ENCODE data around the gene C10orf53.

Gene C10orf53, protein sequence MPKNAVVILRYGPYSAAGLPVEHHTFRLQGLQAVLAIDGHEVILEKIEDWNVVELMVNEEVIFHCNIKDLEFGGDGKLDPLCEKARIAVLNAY

DNA sequence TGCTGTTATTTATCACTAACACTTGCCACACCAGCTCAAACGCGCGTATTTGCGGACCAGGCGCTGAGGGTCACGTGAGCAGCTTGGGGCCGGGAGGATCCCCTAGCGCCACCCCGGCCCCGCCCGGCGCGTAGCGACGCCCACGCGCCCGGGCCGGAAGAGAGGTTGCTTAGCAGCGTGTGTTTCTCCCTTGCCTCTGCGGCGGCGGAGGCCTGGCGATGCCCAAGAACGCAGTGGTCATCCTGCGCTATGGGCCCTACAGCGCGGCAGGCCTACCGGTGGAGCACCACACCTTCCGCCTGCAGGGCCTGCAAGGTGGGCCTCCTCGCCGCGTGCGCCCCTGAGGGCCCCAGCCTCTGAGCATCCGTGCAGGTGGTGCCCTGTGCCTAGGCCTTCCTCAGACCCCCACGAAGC, at the start of gene C10orf53:
C10orf53 (plus strand) TSS at position 172 of the 414 bp plus-strand sequence; CDS start at position 219, 47 bp downstream.
- H3K4me3 ChIP-seq (ENCODE audit: low read depth, low read length), result no peak within 1 kb of the TSS
- TF ChIP-seq, protein P1, sequence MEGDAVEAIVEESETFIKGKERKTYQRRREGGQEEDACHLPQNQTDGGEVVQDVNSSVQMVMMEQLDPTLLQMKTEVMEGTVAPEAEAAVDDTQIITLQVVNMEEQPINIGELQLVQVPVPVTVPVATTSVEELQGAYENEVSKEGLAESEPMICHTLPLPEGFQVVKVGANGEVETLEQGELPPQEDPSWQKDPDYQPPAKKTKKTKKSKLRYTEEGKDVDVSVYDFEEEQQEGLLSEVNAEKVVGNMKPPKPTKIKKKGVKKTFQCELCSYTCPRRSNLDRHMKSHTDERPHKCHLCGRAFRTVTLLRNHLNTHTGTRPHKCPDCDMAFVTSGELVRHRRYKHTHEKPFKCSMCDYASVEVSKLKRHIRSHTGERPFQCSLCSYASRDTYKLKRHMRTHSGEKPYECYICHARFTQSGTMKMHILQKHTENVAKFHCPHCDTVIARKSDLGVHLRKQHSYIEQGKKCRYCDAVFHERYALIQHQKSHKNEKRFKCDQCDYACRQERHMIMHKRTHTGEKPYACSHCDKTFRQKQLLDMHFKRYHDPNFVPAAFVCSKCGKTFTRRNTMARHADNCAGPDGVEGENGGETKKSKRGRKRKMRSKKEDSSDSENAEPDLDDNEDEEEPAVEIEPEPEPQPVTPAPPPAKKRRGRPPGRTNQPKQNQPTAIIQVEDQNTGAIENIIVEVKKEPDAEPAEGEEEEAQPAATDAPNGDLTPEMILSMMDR (IDR thresholded peaks at IDR 0.05; ENCODE audit: low read depth, low read length), result no peak

DNA sequence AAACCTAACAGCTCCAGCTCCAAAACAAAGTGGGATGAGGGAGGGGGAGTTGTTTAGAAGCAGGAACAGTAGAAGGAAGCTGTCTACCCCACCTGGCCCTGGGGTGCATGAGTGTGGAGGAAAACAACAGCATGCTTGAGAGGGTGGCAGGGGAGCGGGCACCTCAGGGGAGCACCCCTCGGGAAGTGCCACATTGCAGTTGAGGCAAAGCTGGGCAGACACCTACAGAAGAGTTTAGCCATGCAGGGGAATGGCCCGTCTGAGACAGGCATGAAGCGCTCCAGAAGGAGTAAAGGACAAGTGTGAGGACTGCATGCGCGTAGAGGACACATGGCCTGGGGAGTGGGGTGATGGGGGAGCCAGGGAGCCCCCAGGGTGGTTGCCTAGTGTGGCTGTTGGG, 47.5 kb upstream of the C10orf53 start:
- TF ChIP-seq, protein P1 (IDR thresholded peaks at IDR 0.05; ENCODE audit: low read depth, low read length), result no peak
- no peak overlapping the region for H3K4me3 ChIP-seq (ENCODE audit: low read depth, low read length)

DNA sequence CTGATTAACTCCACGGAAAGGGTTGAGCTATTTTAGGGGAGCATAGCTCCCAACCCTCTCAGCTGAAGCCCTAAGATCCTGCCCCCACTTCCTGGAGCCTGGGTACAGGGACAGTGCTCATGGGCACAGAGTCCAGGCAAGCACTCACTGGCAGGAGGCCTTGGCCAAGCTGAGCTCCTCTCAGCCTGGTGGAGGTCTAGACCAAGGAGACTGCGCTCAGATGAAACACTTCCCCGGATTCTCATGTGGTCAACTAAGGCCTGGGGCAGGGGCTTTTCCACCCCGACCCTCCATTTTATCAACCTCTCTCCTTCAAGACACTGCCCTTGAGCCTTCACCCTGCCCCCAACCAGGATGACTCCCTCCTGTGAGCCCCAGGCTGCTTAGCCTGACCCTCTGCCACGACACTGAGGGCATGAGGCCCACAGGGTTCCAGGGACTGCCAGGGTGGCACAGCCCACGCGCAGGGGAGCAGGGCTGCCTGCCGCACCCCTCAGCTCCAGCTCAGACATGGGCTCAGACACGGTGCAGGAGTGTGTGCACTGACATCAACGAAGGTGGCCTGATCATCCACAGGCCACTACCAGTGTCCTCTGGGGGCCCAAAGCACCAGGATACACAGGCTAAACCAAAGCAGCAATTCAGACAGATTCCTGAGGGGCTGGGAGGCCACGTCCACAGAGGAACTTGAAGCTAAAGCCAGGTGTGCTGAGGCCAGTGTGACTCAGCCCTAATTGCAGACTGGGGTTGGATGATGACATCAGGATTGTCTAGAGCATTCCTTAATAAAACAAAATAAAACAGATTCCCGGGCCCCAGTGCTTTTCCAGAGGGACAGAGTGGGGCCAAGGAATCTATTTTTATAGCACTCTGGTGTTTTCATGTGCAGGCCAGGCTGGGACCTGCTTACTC, 46.8 kb upstream of the C10orf53 start:
- no peak overlapping the region for H3K4me3 ChIP-seq (ENCODE audit: low read depth, low read length)
- TF ChIP-seq, protein P1 (IDR thresholded peaks at IDR 0.05; ENCODE audit: low read depth, low read length), result no peak

DNA sequence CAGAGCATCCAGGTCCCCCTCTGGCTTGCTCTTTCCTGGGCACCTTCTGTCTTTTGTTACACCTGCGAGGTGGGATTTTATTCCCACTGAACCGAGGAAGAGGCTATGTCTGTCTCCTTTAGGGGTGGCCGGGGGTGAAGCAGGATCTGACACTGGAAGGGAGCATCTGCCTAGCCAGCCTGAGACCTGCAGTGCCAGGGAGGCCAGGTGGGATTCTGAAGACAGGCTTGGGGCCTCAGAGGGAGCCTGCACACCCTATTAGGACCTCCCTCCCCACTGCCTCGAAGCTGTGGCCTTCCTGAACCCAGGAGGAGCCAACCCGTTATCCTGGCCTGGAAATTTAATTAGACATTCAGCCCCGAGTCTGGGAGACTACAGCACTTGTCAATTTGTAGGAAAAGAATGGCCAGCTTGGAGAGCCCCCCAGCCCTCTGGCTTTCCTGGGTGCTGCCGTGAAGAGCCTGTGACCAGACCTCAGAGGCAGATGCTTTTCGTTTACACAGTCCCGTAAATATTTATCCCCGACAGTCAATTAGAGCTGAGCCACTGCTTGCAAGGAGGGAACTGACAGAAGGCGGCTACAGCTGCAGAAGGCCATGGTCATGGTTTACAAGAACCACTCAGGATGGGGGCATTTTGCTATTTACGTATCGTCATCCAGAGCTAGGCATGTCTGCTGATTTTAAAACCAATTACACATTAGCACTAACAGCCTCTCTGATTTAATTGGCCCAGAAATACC, 46.0 kb upstream of the C10orf53 start:
- no peak overlapping the region for H3K4me3 ChIP-seq (ENCODE audit: low read depth, low read length)
- TF ChIP-seq, protein P1 (IDR thresholded peaks at IDR 0.05; ENCODE audit: low read depth, low read length), result no peak

DNA sequence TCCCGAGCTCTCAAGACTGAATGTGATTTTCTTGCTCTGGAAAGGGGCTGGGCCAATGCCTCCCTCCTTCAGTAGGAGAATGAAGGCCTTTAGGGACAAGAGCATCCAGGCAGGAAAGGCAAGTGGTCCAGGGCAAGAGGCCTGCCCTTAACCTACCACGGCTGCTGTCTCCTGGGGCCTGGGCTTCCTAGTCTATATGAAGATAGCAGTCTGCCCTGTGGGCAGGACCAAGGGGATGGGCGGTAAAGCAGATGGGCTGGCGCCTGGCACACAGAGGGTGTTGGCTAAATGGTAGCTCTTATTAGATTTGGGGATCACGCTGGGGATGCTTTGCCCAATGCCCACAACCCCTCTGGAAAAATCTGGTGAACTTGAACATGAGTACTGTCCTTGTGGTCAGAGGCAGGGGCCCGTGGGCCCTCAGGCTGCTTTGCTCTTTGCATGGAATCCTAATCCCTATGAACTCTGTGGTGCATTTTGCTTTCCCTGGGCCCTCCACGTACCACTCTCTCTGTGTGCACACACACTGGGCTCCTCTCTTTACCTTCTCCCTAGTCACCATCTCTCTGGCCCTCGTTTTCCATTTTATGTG, 45.3 kb upstream of the C10orf53 start:
- no peak overlapping the region for H3K4me3 ChIP-seq (ENCODE audit: low read depth, low read length)
- TF ChIP-seq, protein P1 (IDR thresholded peaks at IDR 0.05; ENCODE audit: low read depth, low read length), result no peak

DNA sequence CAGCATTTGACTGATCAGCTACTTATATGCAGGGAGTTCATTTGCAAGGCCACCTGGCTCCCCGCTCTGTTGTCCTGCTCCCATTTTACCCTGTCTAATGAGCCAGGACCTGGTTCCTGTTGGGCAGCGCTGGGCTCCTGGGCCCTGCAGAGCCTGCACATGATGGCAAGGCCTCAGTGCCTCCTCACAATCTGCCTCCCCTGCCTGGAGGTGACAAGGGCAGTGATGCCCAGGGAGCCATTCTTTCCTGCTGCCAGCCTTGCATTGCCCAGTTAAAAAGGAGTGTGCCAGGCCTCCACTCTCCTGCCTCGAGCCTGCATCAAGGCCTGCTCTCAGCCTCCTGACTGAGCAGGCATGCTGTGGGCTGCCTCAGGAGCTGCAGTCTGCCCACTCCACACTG, 37.1 kb upstream of the C10orf53 start:
- H3K4me3 ChIP-seq (ENCODE audit: low read depth, low read length), result no peak overlapping the region
- TF ChIP-seq, protein P1 (IDR thresholded peaks at IDR 0.05; ENCODE audit: low read depth, low read length), result no peak

All from WI38 (cell line).